ENCODE measurements around the gene HRH3. TPM values are rescaled to one million over a fixed set of nuclear protein-coding genes. Genes with fewer than 3 reads are reported as not detected.

Gene HRH3
- total RNA-seq, 1 donor from 2014 or later: not detected

DNA sequence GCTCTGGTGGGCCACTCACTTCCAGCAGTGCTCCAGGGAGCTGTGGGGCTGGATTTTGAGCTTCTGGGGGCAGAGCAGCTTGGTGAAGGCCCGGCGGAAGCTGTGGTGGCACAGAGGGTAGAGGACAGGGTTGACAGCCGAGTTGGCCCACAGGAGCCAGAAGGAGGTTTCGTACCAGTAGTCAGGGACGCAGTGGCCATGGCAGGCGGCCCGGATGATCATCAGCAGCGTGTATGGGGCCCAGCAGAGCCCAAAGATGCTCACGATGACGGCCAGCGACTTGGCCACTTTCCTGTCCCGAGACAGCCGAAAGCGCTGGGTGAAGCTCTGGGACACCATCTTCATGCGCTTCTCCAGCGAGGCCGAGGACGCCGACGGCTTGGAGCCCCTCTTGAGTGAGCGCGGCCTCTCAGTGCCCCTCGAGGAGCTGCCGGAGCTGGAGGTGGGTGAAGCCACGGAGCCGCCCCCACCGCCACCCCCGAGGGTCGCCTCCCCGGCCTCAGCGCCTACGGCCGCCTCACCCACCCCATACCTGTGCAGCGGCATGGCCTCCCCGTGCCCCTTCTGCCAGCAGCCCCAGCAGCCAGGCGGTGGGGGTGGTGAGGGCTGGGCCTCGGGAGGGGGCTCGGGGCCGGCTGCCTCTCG is 4.0 kb downstream of the HRH3 start:
- DNase-seq (ENCODE audit: low spot score): no peak

DNA sequence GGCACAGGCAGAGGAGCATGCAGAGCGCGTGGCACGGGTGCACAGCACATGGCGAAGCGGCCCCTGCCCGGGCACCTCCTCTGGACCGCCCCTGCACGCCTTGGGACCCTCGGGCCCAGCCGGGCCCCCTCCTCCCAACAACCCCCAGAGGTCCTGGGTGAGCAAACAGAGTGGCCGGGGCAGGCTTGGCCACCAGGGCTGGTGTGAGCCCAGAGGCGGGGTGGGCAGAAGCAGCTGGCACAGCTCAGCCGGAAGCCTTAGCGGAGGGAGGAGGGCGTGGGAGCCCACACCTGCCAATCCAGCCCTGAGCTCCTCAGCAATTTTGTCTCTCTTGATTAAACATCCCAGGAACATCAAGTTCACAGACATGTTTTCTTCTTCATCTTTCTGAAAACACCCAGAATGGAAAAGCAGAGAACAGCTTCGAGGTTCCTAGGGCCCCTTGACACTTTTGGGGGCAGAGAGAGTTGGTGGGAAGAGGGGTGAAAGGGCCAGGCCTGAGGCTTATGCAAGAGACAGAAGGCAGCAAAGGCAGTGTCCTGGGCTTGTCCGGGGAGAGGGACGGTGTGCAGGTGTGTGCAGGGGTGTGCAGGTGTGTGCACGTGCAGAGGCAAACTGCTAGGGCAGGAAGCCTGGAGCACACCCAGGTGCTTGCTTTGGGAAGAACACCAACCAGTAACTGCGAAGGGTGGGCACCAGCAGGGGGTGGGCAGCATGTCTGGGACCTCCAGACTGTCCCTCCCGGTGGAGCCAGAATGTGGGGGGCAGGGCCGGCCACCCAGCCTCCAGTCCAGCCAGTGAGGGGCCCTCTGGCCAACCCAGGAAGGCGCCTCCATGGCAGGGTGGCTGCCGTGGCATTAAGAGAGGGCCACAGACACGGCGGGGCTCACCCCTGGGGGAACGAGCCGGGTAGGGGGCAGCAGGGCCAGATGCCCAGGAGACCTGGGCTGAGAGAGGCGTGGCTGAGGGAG is 4.8 kb downstream of the HRH3 start:
- DNase-seq (ENCODE audit: low spot score): no peak

DNA sequence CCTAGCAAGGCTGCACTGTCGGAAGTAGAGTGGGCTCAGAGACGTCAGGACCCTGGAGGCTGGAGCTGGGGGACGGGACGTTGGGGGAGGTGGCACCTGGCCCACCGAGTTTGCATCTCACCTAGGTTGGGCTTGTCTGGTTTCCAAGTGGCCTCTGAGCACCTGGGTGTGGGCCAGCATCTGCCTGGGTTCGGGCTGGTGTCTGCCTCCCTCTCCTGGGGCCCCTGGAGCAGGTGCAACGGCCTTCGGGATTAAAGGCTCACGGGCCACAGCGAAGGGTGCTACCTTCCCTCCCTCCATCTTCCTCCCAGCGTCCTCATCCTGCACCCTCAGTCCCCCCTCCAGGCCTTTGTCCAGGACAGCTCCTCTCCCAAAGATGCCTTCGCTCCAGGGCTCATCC is 6.0 kb downstream of the HRH3 start:
- no peak for DNase-seq (ENCODE audit: low spot score)

DNA sequence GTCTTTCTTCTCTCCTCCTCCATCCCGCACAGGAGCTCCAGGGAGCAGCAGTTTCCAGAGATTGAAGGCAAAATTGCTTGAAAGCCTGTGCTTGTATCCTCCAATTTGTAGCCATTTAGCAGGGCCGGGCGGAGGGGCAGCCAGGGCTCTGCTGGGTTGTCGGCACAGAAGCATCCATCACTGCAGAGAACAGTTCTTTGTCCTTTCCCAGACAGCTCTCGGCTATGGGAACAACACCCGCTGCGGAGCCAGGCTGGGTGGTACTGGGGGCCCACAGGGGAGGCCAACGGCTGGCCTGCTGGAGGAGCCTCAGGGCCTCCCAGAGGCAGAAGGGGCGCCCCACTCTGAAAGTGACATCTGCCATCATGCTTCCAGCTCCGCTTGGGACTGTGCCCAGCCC is 7.8 kb downstream of the HRH3 start:
- no peak for DNase-seq (ENCODE audit: low spot score)

DNA sequence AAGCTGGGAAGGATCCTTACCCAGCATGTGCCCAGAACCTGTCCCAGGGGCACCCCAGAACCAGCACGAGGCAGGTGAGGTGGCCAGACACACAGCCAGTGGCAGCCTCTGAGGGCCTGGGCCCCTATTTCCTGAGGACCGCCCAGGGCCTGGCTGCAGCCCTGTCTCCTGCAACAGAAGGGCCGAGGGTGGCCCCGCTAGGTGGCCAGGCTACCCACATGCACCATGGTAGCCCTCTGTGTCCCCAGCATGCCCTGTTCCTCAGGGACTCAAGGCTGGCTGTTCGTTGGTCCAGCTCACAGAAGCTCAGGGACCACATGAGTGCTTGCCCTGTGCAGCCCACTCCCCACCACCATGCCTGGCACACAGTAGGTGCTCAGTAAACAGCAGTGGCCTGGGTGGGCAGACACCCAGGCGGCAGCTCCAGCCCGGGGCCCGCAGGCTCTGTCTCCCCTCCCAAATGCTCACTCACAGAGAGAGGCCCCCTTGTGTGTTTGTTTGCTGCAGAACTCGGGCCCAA is 8.2 kb downstream of the HRH3 start:
- no peak for DNase-seq (ENCODE audit: low spot score)

DNA sequence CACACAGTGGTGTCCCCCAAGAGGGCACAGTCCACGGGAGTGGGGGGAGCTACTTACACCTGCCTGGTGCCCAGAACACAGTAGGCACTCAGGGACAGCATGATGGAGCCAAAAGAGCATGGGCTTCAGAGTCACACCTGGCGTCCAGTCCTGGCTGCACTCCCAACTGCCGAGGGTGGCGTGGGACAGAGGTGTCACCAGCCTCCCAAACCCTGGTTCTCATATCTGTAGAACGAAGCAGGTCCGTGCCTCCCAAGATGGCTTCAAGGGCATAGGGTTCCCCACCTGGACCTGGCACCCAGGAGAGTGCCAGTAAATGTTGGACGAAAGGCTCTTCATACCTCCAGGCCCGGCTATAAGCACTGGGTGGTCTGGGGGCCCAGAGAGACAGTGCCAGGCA is 8.9 kb downstream of the HRH3 start:
- no peak for DNase-seq (ENCODE audit: low spot score)

DNA sequence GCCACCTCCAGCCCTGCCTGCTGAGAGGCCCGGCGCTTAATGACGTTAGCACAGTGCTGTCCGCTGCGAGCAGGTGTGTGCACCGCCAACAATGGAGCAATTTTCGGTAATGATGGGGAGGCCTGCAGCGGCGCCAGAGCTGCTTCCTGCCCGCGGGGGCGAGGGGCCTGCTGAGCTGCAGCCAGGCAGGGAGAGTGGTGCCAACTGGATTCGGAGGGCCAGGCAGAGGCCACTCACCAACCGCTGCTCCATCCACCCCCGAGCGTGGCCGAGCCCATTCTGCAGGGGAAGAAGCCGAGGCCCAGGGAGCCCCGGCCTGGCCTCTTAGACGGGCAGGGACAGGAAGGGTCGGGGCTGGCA is 9.6 kb downstream of the HRH3 start:
- no peak for DNase-seq (ENCODE audit: low spot score)

DNA sequence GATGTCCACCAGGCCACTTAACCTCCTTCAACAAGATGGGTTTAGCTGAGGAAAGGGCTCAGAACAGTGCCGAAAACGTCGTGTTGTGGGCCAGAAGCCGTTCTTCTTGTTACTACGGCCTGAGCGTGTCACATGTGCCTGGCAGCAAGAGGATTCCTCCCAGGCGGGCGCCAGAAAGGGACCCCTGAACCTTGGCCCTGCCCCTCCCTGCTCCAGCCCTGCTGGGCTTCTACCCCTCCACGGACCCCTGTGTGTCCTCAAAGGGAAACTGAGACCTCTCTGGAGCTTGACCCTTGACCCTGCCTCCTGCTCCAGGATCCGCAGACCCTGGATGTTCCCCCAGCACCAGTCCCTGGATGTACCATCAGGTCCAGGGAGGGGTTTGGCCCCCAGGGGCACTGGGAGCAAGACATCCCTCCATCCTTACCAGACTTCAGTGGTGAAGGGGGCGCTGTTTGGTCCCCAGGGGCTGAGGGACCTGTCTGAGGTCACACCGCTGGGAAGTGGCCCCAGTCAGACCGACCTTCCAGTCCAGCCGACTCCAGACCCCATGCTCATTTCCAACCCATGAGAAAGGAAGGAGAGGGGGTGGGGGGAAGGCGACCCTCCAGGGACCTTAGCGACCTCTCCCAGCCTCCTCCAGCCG is 10.1 kb downstream of the HRH3 start:
- DNase-seq (ENCODE audit: low spot score): no peak

DNA sequence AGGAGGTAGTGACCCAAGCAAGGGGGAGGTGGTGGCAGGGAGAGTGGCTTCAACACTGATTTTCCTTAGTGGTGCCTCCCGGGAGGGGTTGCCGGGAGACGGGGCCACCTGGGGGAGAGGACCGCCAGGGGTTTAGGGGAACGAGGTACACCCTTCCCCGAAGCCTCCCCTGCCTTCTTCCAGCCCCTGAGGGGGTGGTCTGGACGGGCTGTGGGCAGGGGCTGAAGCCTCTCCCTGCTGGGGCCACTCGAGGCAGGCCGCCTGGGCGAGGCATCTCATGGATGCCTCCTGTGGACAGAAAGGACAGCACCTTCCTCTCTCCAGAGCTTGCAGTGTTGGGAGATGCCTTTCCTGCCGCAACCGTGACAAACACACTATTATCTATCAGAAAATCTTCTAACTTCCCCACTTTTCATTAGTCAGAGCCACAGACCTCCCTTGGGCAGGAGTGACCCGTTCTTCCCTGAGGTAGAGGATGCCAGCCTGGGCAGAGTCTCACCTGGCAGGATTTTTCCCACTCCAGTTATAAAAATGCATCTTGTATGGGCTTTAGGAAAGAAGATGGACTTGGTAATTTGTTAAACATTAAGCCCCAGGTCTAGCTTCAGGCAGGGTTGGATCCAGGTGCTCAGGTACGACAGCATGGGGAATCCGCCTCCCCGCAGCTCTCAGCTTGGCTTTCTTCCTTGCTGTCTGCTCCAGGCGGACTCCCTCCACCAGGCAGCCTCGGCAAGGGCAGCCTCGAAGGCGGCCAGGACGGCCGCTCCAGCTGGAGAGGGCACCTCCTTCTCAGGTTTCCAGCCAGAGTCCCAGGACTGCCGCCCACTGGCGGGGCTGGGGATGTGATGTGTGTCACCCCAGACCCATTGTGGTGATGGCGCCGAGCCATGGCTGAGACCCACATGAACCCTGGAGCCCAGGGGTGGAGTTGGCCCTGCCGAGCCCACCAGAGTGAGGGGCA is 11.0 kb downstream of the HRH3 start:
- no peak for DNase-seq (ENCODE audit: low spot score)

DNA sequence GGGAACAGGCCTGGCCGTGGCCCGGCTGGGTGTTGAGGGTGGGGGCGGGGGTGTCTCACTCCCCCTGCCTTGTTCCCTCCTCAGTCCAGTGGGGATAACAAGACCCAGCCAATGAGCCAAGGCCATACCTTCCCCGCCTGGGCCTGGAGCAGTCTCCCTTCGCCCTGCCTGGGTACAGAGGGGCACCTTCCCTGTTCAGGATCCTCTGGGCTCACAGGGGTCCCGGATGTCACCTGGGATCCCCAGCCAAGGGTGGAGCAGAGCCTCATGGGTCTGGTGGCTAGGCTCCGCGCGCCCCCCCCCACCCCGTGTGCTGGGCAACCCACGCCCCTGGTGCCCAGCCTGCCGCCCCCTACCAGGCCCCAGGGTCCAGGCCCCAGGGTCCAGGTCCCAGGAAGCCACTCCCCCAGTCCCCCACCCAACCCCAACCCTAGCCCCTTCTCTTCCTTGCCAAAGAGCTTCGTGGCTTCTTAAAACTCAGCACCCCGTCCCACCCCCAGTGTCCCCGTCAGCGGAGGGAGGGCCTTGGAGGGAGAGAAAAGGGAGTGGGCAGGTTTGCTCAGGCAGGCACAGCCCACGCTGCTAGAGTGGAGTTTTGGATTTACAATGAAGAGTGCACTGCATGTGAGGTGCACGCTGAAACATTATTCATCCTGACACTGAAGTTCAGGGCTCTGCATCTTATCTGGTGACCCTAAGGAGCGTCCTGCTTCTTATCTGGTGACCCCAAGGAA is 11.8 kb downstream of the HRH3 start:
- DNase-seq (ENCODE audit: low spot score): no peak

DNA sequence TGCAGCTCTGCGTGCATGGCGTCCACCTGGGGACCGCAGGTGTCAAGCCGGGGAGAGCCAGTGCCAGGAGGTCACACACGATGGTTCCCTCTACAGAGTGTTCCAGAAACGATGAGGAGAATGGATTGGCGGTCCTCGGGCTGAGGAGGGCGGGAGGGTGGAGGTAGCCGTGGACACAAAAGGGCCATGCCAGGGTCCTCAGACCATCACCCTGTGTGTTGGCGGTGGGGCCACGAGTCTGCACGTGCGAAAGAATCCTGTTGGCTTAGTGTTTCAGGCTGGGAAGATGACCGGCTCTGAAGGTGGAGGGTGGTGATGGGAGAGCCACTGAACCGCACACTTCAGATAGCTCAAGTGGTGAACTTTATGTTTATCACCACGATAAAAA is 13.7 kb downstream of the HRH3 start:
- no peak for DNase-seq (ENCODE audit: low spot score)

DNA sequence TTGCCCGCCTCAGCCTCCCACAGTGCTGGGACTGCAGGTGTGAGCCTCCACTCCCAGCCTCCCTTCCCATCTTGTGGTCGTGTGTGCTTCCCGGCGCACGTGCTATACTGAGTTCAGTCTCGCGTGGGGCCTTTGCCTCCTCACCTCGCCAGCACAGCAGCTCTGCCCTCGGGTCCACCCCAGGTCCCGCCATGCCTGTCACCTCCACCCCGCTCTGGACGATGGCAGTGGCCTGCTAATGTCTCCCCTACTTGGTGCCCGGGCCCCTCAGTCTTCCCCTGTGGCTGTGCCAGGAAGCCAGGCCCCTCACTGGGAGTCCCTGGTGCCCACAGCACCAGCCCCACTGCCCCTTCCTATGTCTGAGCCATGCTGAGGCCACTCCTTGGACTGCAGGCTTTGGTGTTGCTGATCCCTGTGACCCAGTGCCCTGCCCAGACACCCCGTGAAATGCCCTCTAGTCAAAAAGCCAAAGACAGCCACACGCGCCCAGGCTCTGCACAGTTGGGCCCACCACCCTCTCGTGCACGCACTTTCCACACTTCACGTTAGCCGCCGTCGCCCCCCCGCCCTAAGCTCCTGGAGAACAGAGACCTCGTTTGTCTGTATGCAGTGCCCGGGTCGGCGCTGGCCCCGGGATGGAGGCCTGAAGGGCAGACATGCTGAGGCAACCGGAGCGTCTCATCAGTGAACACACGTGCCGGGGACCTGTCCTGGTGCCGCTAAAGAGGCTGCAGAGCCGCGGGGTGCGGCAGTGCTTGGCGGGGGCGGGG is 14.3 kb downstream of the HRH3 start:
- DNase-seq (ENCODE audit: low spot score): no peak

DNA sequence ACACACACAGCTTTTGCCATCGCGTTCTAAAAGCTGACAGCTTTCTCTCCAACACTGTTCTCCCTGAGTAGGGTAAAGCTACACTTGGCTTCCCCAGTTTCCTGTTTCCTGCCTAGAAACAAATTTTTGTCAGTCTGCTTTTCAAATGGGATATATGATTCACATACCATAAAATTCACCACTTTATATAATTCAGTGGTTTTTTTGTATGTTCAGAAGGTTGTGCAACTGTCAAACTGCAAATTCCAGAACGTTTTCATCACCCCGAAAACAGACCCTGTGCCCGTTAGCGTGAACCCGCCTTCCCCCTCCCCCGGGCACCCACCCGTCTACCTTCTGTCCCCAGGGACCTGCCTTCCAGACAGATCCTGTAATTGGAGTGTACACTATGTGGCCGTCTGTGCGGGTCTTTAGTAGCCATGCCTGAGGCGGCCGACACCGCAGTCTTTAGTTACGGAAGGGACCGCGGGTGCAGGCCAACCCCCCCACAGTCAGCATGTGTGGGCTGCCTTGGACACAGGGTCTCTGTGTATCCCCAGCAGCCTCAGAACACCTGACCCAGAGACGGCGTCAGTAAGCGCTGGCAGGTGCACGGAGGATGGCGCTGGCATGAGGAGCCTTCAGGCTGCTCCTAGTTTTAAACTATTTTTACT is 16.6 kb downstream of the HRH3 start:
- DNase-seq (ENCODE audit: low spot score): no peak

DNA sequence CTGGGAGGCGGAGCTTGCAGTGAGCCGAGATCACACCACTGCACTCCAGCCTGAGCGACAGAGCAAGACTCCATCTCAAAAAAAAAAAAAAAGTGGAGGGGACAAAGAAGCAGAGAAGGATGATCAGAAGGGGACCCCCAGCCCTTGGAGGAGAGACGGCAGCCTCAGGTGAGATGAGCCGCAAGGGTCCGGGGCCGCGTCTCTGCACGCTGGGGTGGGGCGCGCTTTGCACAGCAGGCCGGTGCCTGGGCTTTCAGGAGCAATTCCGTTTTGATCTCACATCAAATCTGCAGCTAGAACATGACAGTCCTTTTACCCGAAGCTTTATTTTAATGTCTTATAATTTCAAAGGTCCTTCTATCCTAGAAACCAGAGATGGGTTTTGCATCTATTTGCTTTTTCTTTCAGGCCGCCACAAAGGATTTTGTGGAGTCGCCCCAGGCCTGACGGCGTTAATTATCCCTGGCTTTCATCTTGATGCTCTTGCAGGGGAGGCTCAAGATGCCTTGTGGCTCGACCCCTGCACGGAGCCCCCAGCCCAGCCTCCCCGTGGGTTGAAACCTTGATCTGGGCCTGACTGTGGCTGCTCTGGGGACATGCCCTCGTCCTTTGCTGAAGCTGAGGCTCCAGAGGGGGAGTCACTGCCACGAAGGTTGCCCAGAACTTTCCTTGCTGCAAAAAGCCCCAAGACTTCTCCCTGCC is 17.3 kb downstream of the HRH3 start:
- DNase-seq (ENCODE audit: low spot score): no peak

DNA sequence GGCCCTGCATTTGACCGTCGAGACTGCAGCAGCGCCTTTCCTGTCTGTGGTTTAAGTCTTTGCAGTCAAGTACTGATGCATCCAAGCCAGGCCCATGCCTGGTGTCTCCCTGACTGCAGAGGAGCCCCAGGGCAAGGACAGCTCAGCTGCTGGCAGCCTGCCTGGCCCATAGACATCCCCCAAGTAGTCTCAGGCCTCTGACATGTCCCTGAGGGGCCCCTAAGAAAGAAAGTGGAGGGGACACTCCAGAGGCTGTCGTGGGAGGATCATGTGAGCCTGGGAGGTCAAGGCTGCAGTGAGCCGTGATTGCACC is 18.0 kb downstream of the HRH3 start:
- no peak for DNase-seq (ENCODE audit: low spot score)

DNA sequence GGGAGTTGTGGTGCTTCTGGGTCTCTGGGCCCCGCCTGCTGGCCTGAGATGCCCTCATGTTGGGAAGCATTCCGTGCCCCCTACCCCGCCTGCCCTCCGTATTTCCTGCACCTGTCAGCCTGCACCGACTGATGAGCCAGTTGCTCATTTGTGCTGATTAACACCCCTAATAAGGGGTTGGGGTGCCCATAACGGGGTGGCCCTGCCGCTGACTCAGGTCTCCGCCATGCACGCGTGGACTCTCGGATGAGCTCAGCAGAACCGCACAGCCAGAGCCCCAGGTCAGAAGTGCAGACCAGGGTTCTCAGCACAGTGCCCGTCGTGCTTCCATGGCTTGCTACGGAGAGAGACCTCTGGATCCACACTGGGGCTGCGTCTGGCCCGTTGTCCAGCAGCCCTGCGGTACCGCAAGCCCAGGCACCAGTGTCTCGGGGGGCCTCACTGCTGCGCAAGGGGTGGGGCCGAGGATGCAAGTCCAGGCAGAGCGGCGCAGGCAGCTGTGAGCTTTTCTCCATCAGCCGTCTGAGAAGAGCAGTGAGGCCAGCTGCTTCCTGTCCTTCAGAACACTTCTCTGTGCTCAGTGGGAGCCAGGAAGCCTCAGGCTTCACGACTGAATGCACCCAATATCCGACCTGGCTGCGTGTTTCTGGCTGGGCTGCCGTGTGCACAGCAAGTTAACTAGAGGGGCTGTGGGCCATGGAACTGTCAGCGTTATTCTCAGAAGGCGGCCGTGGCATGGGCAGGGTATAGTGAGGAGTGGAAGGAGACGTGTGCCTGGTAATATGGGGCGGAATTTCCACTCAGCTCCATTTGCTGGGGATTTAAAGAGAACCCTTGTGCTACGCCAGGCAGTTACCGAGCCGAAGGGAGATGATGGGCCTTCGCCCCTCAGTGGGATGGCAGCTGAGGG is 18.6 kb downstream of the HRH3 start:
- DNase-seq (ENCODE audit: low spot score): no peak

DNA sequence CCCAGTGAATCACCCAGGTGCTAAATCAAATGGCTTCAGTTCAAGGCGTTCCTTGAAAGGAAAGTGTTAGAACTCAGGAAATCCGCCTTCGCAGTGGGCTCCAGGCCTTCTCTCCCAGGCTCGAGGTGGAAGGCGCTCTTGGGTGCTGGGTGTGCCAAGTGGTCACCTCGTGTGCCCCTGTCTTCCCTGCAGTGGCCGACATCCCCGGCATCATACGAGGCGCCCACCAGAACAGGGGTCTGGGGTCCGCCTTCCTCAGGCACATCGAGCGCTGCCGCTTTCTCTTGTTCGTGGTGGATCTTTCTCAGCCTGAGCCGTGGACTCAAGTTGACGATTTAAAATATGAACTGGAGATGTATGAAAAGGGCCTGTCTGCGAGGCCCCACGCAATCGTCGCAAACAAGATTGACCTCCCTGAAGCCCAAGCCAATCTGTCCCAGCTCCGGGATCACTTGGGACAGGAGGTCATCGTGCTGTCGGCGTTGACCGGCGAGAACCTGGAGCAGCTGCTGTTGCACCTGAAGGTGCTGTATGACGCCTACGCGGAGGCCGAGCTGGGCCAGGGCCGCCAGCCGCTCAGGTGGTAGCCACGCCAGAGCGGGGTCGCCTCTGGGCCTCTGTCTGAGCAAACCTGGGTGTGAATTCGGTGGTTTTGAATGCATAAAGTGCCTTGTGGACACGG is 19.4 kb downstream of the HRH3 start:
- no peak for DNase-seq (ENCODE audit: low spot score)
